HG03135 (cell line): ENCODE data around the gene SNX32.

ENCODE experiments used
- ATAC-seq: cut with Tn5 transposase; IDR thresholded peaks from one replicate; pipeline ENCODE4 v1.9.1; 2021; ENCODE audit warnings: mild to moderate bottlenecking, moderate library complexity; ENCODE audit not compliant: unreplicated experiment

The SNX32 gene

GRCh38 chr11:65897020-65897471, 63.3 kb downstream of the SNX32 start:
- ATAC-seq, result no peak

GRCh38 chr11:65898656-65899355, 65.0 kb downstream of the SNX32 start:
- no peak for ATAC-seq

- no peak for ATAC-seq
Observed at GRCh38 chr11:65899356-65900124, 65.8 kb downstream of the SNX32 start.

DNA sequence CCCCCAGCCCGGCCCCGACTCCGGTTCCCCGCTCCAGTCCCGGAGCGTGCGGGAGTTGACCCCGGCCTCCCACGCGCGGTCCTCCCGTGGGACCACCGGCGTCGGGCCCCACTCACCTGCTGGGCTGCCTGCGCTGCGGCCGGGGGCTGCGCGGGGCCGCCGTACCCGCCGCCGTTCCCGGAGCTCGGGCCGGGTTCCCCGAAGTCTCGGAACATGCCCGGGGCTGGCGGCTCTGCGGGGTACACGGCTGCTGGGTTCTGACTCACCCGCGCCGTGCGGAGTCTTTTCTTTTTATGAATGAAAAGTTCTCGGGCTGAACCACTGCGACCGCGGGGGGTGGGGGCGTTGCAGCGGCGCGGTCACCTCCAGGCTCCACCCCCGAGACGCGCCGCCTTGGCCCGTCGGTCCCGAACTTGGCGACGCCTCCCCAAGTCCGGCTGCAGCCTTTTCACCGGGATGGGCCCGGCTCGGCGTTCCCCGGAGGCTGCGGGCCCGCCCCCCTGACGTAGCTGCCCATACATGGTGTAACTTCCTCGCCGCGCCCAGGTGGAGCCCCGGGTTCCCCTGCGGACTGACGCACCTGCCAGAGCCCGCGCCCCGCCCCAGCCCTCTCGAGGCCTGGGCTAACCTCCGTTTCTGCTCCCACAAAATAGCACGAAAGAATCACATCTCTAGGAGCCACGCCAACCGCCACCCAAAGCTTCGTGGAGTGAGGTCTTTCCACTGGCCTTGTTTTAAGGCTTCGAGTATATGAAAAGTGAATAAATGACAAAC, 66.5 kb downstream of the SNX32 start, which contains the start of gene FOSL1:
Gene FOSL1 (minus strand): TSS at position 264 of the 774 bp plus-strand sequence. CDS start 49 bp downstream, at position 215.
- ATAC-seq, result peak; percentile 75

DNA sequence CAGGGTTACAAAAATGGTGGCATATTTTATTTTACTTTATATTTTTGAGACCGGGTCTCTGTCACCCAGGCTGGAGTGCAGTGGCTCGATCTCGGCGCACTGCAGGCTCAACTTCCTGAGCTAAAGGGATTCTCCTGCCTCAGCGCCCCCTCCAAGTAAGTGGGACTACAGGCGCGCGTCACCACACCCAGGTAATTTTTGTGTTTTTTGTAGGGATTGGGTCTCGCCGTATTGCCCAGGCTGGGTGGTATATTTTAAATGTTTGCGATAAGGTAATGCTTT, 67.1 kb downstream of the SNX32 start:
- ATAC-seq, result no peak

DNA sequence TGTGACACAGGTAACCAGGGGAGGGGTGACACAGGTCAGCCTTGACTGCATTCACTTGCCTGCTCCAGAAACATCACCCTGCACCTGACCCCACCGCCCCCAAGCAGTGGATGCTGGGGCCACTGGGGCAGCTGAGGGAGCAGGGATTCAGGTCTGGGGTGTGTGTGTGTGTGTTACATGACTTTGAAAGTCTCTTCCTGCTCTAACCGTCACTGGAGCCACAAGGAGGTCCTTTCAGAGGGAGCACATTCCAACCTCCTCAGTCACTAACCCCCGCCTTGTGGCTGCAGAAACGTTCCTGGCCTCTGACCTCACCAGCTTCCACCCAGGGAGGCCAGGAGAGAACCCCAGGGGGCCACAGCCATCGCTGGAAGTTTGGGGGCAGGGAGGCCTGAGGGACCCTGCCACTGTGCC, 69.3 kb downstream of the SNX32 start:
- no peak for ATAC-seq
